SU-DHL-6 (cell line): ENCODE results near the gene LRRN4.

ENCODE experiments used
- CTCF ChIP-seq: fragments of 200-600 bp; sonication (generic); IDR thresholded peaks from one replicate; pipeline ENCODE4 v1.5.1; 2017; ENCODE audit warnings: antibody characterized with exemption, mild to moderate bottlenecking, low read length, moderate library complexity; ENCODE audit not compliant: insufficient read depth, poor library complexity, severe bottlenecking
- EZH2phosphoT487 ChIP-seq: fragments of 200-600 bp; sonication (generic), shearing (Covaris generic); conservative IDR thresholded peaks from 2 replicates; pipeline ENCODE4 v1.6.1; 2018; ENCODE audit warnings: mild to moderate bottlenecking, antibody characterized with exemption, low read length, moderate library complexity, mixed read lengths

DNA sequence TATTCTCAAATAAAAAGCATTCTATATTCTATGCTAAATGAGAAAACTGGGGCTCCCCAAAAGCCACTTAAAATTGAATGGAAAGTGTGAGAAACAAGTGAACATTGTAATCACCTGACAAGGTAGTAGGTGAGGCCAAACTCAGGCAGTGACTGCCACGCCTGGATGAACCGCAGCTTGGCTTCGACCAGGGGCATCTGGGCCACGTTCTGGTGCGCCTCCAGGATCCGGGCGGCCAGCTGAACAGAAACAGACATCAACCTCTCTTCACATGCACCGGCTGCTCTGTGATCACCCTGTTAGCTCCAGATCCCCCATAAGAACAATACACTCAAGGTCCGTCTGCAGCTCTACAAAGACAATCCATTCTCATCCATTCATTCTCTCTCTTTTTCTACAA, 30.1 kb upstream of the LRRN4 start:
- TF ChIP-seq CTCF (no peak), EZH2phosphoT487 (no peak)
